ENCODE results near the gene NCKAP5.

- TF ChIP-seq, protein P1, sequence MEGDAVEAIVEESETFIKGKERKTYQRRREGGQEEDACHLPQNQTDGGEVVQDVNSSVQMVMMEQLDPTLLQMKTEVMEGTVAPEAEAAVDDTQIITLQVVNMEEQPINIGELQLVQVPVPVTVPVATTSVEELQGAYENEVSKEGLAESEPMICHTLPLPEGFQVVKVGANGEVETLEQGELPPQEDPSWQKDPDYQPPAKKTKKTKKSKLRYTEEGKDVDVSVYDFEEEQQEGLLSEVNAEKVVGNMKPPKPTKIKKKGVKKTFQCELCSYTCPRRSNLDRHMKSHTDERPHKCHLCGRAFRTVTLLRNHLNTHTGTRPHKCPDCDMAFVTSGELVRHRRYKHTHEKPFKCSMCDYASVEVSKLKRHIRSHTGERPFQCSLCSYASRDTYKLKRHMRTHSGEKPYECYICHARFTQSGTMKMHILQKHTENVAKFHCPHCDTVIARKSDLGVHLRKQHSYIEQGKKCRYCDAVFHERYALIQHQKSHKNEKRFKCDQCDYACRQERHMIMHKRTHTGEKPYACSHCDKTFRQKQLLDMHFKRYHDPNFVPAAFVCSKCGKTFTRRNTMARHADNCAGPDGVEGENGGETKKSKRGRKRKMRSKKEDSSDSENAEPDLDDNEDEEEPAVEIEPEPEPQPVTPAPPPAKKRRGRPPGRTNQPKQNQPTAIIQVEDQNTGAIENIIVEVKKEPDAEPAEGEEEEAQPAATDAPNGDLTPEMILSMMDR (IDR thresholded peaks at IDR 0.05): no peak
- TF ChIP-seq POLR2A (IDR thresholded peaks at IDR 0.05): no peak
Observed at GRCh38 chr2:133142087-133142486, 426.2 kb downstream of the NCKAP5 start.
